HG03097 (cell line): Measurements from ENCODE around the gene CARMIL3.
"Not testable (repeated sequence)": the region's sequence is repeated elsewhere in the genome, so short reads cannot be mapped to it uniquely, and the experiment has no call there.

Source experiments
- ATAC-seq: cut with Tn5 transposase; IDR thresholded peaks from one replicate; pipeline ENCODE4 v1.9.1; 2021; ENCODE audit not compliant: unreplicated experiment, low FRiP score

CARMIL3 gene

GRCh38 chr14:24051789-24052655, at the start of gene CARMIL3:
TSS of gene CARMIL3 (plus strand) at chr14:24052009. CDS start at chr14:24052154, 145 bp downstream.
- ATAC-seq, result peak; percentile 43

- ATAC-seq, result not testable (repeated sequence)
Observed at GRCh38 chr14:24006471-24006816, 45.4 kb upstream of the CARMIL3 start.

GRCh38 chr14:24006817-24007652, 44.8 kb upstream of the CARMIL3 start:
- not testable (repeated sequence) for ATAC-seq

- no peak for ATAC-seq
Observed at GRCh38 chr14:24011051-24011450, 40.8 kb upstream of the CARMIL3 start.

- not testable (repeated sequence) for ATAC-seq
Observed at GRCh38 chr14:24012726-24013273, 39.0 kb upstream of the CARMIL3 start.

- no peak for ATAC-seq
Observed at GRCh38 chr14:24013654-24014514, 37.9 kb upstream of the CARMIL3 start.

- ATAC-seq, result not testable (repeated sequence)
Observed at GRCh38 chr14:24015745-24016144, 36.1 kb upstream of the CARMIL3 start.

- ATAC-seq, result not testable (repeated sequence)
Observed at GRCh38 chr14:24018978-24019377, 32.8 kb upstream of the CARMIL3 start.

GRCh38 chr14:24019944-24020343, 31.9 kb upstream of the CARMIL3 start:
- ATAC-seq, result not testable (repeated sequence)

GRCh38 chr14:24020520-24020919, 31.3 kb upstream of the CARMIL3 start:
- ATAC-seq, result not testable (repeated sequence)

- ATAC-seq, result not testable (repeated sequence)
Observed at GRCh38 chr14:24024939-24025418, 26.8 kb upstream of the CARMIL3 start.

GRCh38 chr14:24029687-24030086, 22.1 kb upstream of the CARMIL3 start:
- not testable (repeated sequence) for ATAC-seq

GRCh38 chr14:24031331-24031730, 20.5 kb upstream of the CARMIL3 start:
- ATAC-seq, result not testable (repeated sequence)

- ATAC-seq, result no peak
Observed at GRCh38 chr14:24032727-24033418, 18.9 kb upstream of the CARMIL3 start.

GRCh38 chr14:24035769-24036168, 16.0 kb upstream of the CARMIL3 start:
- ATAC-seq, result not testable (repeated sequence)

- no peak for ATAC-seq
Observed at GRCh38 chr14:24036169-24036962, 15.4 kb upstream of the CARMIL3 start.

GRCh38 chr14:24036963-24037657, 14.7 kb upstream of the CARMIL3 start:
- ATAC-seq, result not testable (repeated sequence)

- no peak for ATAC-seq
Observed at GRCh38 chr14:24037658-24038037, 14.2 kb upstream of the CARMIL3 start.
